ENCODE results near the gene MEAF6.
"Not testable (repeated sequence)": the region's sequence is repeated elsewhere in the genome, so short reads cannot be mapped to it uniquely, and the experiment has no call there.

- TF ChIP-seq ZNF274 (IDR thresholded peaks at IDR 0.05; ENCODE audit: borderline replicate concordance, extremely low read depth, low read length); PHF8 (conservative IDR thresholded peaks at IDR 0.05; ENCODE audit: low read depth, low read length); GABPA (IDR thresholded peaks at IDR 0.05; ENCODE audit: borderline replicate concordance, insufficient read depth, low read length); RAD21 (IDR thresholded peaks at IDR 0.05 in 1 of 2, conservative IDR thresholded peaks at IDR 0.05 in 1 of 2; ENCODE audit: low read depth in 2 of 2, low read length in 2 of 2); CTCF (IDR thresholded peaks at IDR 0.05; ENCODE audit: control extremely low read depth in 1 of 3, insufficient read depth in 1 of 3, low read depth in 1 of 3, low read length in 3 of 3); CBX5 (IDR thresholded peaks at IDR 0.05; ENCODE audit: low read depth, low read length); SRF (IDR thresholded peaks at IDR 0.05; ENCODE audit: low read depth, low read length); JUN (IDR thresholded peaks at IDR 0.05; ENCODE audit: low read depth, low read length): not testable (repeated sequence)
Measured at GRCh38 chr1:37518241-37518640, 3.7 kb upstream of the MEAF6 start.
